Measurements from ENCODE around the gene BSCL2. TPM values are rescaled to one million over a fixed set of nuclear protein-coding genes. Genes with fewer than 3 reads are reported as not detected.

BSCL2 gene
- 87.7 and 115 TPM in 2 replicates for total RNA-seq (2014; rRNA removed; shearing (Covaris generic))

DNA sequence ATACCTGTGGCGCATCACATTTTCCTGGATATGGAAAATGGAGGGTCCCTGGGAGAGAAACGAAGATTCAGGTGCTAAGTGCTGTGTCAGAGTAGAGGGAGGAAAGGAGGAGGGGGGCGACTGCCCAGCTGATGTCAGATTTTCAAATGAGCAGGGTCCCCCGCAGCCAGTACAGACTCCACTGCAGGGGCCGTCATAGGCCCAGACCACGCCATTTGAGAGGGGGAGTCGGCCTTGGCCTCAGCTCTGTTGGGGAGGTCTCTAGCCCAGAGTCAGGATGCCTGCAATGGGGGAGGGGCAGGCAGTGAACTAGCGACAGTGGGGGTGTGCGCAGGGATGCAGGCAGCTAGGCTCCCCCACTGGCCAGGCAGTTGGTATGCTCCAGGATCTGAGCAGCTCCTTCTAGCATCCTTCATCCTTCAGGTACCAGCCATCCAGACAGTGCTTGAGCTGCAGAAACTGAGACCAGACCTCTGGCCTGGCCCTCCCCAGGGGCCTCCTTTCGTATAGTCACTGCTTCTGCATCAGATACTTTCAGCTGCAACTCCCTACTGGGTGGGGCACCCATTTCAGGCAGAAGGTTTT lies at the start of gene BSCL2, which contains the start of gene GNG3:
TSS of gene BSCL2 (minus strand) at position 148 of the 585 bp plus-strand sequence. CDS start 229 bp downstream, outside the sequence.
TSS of gene GNG3 (plus strand) at position 400 of the 585 bp plus-strand sequence. CDS start 620 bp downstream, outside the sequence.

DNA sequence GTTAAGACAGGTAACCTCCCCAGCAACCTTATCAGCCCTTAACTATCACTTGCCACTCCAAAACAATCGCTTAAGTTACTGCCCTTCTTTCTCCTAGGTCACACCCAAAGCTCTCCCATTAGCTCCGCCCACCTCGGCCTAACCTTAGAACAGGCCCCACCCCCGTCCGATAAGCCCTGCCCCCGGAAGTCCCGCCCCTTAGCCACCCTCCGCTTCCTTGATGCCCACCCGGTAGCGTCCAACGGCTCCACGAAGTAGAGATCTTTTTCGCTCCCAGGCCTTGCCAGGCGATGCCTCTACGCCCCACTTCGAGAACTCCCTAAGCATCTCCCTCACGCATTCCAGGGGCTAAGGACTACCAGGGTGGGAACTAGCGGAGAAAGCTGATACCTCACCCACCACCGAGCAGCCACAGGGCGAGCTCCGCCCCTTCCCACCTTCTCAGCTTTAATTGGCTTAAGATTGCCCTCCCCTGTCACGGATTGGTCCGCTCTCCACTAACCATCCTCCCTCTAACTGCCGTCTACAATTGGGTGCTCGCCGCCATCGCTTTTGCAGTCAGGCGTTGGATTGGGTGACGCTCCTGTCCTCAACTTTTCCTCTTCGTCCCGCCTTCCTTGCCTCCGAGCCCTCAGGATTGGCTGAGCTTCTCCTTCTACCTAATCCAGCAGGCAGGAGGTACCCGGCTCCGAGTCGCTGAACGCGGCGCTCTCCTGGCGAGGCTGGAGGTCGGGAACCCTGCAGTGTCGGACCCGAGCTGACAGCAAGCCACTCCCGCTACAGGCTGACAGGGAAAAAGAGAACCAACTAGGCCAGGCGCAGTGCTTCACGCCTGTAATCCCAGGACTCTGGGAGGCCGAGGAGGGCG lies 46.7 kb upstream of the BSCL2 start, which contains the start of gene ZBTB3:
TSS of gene ZBTB3 (minus strand) at position 425 of the 868 bp plus-strand sequence. CDS start 496 bp downstream, outside the sequence.

DNA sequence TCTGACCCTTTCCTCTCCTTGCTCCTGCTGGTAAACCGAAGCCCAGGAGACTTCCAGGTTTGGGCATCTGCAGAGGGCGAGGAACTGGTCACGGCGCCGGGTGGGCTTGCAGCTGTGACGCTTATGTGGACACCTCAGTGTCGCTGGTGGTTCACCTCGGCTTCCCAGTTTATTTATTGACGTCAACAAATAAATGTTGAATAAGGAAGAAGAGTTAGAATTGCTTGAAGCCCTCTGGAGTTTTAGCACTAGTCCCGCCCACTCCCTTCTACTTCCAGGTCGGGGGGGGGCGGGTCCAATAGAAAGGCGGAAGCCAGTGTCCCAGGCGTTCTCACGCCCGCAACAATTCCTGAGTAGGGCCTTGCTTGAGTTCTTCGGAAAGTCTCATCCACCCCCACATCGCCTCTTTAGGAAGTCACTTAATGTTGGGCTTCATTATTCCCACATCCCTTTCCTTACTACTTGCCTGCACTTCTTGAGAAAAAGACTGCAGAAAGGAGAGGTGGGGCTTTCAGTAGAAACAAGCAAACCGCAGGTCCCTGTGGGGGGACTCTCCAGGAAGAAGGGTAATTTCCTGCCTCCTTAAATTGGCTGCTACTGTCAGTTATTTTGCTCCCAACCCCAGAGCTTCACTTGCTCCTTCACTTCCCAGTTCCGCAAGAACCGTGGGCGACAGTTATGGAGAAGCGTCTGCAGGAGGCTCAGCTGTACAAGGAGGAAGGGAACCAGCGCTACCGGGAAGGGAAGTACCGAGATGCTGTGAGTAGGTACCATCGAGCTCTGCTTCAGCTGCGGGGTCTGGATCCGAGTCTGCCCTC lies 21.2 kb upstream of the BSCL2 start, which contains the start of gene TTC9C:
TSS of gene TTC9C (plus strand) at position 316 of the 818 bp plus-strand sequence. CDS start at position 679, 363 bp downstream.

DNA sequence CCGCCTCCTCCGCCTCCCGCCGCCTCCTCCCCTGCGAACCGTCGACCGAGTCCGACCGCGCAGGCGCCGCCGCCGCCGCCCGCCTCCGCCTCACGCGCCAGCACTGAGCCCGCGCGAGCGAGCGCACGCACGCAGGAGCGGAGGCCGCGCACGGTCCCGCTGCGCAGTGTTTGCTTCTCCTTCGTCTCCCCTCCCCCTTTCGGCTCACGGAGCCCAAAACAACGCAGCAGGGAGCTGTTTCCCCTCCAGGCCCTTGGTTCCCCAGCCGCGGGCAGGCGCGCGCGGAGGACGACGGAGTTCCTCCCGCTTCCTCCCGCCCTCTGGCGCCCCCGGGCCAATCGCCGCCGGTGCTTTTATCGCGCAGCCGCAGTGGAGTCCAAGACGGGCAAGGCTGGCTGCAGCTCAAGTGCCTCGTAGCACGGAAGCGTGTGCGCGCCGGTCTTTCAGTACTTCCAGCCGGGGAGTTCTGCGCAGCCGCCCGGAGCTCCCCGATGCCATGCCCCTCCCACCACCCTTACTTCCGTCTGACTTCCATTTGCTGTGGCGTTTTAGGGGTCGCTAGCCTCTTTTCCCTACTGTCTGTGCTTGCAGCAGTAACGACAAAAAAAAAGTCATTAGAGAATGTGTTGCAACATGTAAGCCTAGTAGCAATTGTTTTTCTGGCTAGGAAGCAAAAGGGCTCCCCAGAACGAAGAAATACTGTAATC lies 20.1 kb upstream of the BSCL2 start, which contains the start of gene HNRNPUL2:
TSS of gene HNRNPUL2 (minus strand) at position 293 of the 707 bp plus-strand sequence. CDS start 301 bp downstream, outside the sequence.

DNA sequence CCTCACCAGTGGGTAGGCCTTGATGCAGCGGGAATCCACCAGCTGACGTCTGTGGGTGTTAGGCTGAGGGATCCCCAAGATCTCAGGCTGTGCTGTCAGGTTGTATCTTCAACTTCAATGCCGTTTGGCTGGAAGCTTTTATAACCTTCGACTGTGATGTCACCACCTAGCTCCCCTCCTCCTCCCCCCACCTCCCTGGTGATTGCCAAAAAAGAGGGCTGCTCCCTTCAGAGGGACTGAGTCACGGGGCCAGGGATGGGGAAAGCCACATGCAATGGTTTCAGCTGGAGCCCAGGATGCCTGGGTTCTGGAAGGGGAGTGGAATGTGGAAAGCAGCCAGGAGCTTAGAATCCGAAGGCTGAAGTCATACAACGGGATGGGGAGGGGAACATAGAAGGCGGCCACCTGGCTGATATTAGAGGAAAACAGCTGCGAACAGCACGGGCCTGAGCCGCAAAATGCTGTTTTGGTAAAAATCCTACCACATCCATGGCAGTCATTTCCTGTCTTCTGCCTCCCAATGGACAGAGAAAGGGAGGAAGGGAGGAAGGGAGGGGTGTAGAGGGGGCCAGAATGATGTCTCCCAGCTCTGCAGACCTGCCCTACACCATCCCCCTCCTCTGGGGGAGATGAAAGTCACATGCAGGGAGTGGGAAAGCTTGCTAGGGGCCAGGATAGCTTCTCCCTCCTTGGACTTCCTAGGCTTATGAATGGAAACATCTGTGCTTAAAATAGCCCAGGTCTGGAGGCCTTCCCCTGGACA lies 17.6 kb downstream of the BSCL2 start, which contains the start of gene LRRN4CL:
TSS of gene LRRN4CL (minus strand) at position 110 of the 763 bp plus-strand sequence. CDS start 1,022 bp downstream, outside the sequence.

DNA sequence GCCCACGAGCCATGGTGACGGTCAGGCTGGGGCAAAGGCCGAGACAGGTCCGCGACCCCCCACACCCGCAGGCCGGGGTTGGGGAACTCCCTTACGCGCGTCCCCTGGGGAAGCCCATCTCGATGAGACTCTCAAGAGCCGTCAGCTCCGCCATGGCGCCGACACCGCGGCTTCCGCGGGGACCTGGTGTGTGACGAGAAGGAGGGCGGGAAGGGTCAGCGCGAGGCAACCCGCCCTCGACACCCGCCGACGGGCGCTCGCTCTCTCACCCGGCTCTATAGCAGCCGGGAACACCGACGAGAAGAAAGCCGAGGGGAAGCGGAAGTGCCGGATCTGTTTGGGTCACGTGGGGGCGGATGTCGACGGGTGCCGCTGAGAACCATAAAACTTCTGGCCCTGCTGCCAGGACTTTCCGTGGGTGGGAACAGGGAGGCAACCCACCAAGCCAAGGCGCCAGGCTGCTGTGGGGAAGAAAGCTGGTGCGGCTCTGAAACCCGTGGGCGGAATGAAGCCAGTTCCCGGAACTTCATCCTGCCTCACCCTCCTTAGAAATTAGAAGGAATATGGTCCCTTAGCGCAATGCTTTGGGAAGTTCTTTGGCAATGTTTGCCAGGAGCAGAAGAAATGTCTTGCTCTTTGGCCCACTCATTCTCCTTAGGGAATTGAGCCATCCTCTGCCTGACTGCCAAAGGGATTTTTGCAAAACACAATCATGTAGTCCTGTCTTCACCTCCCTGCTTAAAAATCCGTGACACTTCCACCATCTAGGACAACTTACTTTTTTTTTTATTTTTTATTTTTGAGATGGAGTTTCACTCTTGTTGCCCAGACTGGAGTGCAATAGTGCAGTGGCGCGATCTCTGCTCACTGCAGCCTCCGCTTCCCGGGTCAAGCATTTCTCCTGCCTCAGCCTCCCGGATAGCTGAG lies 28.2 kb downstream of the BSCL2 start, which contains the start of gene UBXN1:
TSS of gene UBXN1 (minus strand) at position 304 of the 927 bp plus-strand sequence. CDS start at position 154, 150 bp downstream.

DNA sequence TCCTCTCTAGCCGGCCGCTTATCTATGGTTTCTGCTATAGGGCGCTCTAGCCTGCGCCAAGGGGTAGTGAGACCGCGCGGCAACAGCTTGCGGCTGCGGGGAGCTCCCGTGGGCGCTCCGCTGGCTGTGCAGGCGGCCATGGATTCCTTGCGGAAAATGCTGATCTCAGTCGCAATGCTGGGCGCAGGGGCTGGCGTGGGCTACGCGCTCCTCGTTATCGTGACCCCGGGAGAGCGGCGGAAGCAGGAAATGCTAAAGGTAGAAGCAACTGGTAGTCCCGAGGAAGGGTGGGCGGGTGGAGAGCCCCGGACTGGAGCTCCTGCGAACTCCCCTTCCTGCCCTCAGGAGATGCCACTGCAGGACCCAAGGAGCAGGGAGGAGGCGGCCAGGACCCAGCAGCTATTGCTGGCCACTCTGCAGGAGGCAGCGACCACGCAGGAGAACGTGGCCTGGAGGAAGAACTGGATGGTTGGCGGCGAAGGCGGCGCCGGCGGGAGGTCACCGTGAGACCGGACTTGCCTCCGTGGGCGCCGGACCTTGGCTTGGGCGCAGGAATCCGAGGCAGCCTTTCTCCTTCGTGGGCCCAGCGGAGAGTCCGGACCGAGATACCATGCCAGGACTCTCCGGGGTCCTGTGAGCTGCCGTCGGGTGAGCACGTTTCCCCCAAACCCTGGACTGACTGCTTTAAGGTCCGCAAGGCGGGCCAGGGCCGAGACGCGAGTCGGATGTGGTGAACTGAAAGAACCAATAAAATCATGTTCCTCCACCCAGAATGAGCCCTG lies 35.4 kb downstream of the BSCL2 start, which contains the start of the genes LBHD1 and UQCC3:
TSS of gene LBHD1 (minus strand) at position 660 of the 782 bp plus-strand sequence. CDS start 2,236 bp downstream, outside the sequence.
TSS of gene UQCC3 (plus strand) at position 66 of the 782 bp plus-strand sequence. CDS start at position 139, 73 bp downstream.

DNA sequence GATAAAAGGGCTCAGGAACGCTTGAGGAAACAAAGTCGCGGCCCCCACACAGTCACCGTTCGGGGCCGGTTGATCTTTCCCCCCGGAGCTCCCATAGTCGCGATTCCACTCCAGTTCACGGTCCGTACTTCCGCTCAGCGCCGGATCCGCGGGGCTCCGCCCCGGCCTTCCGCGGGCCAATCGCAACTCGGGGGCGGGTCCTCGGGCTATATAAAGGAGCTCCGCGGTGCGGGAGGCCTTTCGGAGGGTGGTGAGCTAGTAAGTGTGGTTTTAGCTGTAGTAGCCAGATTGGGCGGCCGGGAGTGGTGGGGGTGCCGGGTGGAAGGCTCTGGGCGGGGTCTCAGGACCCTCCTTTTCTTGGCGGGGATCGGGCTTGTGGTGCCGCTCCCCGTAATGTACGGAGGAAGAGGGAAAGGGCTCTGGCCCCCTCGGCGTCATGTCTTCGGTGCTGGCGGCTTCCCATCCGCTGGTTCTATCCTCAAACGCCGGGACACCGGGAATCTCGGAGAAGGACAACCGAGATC lies 42.1 kb downstream of the BSCL2 start, which contains the start of the genes C11orf98 and CSKMT:
TSS of gene C11orf98 (minus strand) at position 136 of the 524 bp plus-strand sequence. CDS start at position 95, 41 bp downstream.
TSS of gene CSKMT (plus strand) at position 238 of the 524 bp plus-strand sequence. CDS start 568 bp downstream, outside the sequence.

DNA sequence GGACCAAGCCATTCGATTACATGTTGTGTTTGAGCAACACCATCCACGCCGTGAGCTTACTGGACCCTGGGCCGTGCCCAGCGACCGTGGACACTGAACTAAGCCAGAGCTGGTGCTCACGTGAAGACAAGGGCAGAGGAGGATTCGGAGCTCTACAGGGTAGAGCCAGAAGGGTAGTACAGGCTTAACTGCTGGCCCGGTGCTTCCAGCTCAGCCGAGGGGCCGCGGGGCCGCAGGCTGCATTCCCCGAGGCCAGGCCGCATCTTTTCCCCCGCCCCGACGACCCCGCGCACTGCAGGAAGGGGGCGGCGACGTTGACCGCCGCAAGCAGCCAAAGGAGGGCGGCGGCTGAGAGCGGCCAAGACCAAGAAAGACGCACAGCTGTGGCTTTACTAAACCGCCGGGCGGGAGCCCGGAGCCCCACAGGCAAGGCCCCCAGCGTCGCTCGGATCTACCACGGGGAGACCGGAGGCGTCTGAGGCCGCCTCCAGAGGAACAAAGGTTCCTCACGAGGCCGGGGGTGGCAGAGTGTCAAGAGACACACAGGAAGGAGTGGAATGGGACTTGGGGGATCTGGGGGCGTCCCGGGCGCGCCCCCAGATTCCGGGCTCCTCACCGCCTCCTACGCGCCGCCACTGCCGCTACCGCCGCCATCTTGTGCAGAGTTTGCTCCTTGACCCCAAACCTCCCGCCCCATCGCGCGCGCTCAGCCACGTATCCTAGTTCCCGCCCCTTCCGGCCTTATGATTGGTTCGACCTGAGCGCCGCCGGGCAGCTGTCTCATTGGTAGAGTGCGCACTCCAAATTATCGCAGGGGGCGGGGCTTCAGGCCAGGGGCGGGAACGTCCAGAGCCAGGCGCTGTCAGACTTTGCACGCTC lies 61.0 kb downstream of the BSCL2 start, which contains the start of gene GANAB:
TSS of gene GANAB (minus strand) at position 668 of the 879 bp plus-strand sequence. CDS start at position 654, 14 bp downstream.

Small RNA genes lying within 50 kb of the gene (small RNA-seq; reads per million reads assigned to genes)
- not detected for gene SNORA57

Other genes starting within 250 kb of the BSCL2 start
- gene AHNAK, start 160.6 kb downstream of the BSCL2 start, total RNA-seq (2014; rRNA removed; shearing (Covaris generic)) = 205 and 216 TPM in 2 replicates
- 2,191 and 2,371 TPM in 2 replicates for gene EEF1G, start 133.5 kb downstream of the BSCL2 start, total RNA-seq (2014; rRNA removed; shearing (Covaris generic))
- 18.9 and 28.1 TPM in 2 replicates for gene TUT1, start 115.9 kb downstream of the BSCL2 start, total RNA-seq (2014; rRNA removed; shearing (Covaris generic))
- 153 and 165 TPM in 2 replicates for gene MTA2, start 105.6 kb downstream of the BSCL2 start, total RNA-seq (2014; rRNA removed; shearing (Covaris generic))
- 41.0 and 43.7 TPM in 2 replicates for gene EML3, start 94.6 kb downstream of the BSCL2 start, total RNA-seq (2014; rRNA removed; shearing (Covaris generic))
- gene ROM1, start 94.2 kb downstream of the BSCL2 start, total RNA-seq (2014; rRNA removed; shearing (Covaris generic)) = 8.4 and 13.0 TPM in 2 replicates
- gene B3GAT3, start 85.4 kb downstream of the BSCL2 start, total RNA-seq (2014; rRNA removed; shearing (Covaris generic)) = 84.1 and 103 TPM in 2 replicates
- gene GANAB, start 60.8 kb downstream of the BSCL2 start, total RNA-seq (2014; rRNA removed; shearing (Covaris generic)) = 234 and 237 TPM in 2 replicates
- 21.1 and 24.6 TPM in 2 replicates for gene INTS5, start 54.1 kb downstream of the BSCL2 start, total RNA-seq (2014; rRNA removed; shearing (Covaris generic))
- 258 and 334 TPM in 2 replicates for gene C11orf98, start 42.2 kb downstream of the BSCL2 start, total RNA-seq (2014; rRNA removed; shearing (Covaris generic))
- gene CSKMT, start 42.1 kb downstream of the BSCL2 start, total RNA-seq (2014; rRNA removed; shearing (Covaris generic)) = 19.2 and 33.6 TPM in 2 replicates
- gene UQCC3, start 35.8 kb downstream of the BSCL2 start, total RNA-seq (2014; rRNA removed; shearing (Covaris generic)) = 27.7 and 35.5 TPM in 2 replicates
- gene LBHD1, start 35.2 kb downstream of the BSCL2 start, total RNA-seq (2014; rRNA removed; shearing (Covaris generic)) = 9.0 and 13.3 TPM in 2 replicates
- 306 and 324 TPM in 2 replicates for gene UBXN1, start 28.4 kb downstream of the BSCL2 start, total RNA-seq (2014; rRNA removed; shearing (Covaris generic))
- gene LRRN4CL, start 17.9 kb downstream of the BSCL2 start, total RNA-seq (2014; rRNA removed; shearing (Covaris generic)) = 0.21 and 0.23 TPM in 2 replicates
- gene GNG3, start 252 bp upstream of the BSCL2 start, total RNA-seq (2014; rRNA removed; shearing (Covaris generic)) = not detected in 2 replicates
- 13.6 and 14.1 TPM in 2 replicates for gene HNRNPUL2, start 20.0 kb upstream of the BSCL2 start, total RNA-seq (2014; rRNA removed; shearing (Covaris generic))
- gene TTC9C, start 21.1 kb upstream of the BSCL2 start, total RNA-seq (2014; rRNA removed; shearing (Covaris generic)) = 37.5 and 48.1 TPM in 2 replicates
- 5.0 and 6.7 TPM in 2 replicates for gene ZBTB3, start 46.7 kb upstream of the BSCL2 start, total RNA-seq (2014; rRNA removed; shearing (Covaris generic))
- 143 and 148 TPM in 2 replicates for gene POLR2G, start 54.2 kb upstream of the BSCL2 start, total RNA-seq (2014; rRNA removed; shearing (Covaris generic))
- gene TAF6L, start 64.0 kb upstream of the BSCL2 start, total RNA-seq (2014; rRNA removed; shearing (Covaris generic)) = 33.0 and 39.5 TPM in 2 replicates
- 61.4 and 91.5 TPM in 2 replicates for gene TMEM179B, start 80.0 kb upstream of the BSCL2 start, total RNA-seq (2014; rRNA removed; shearing (Covaris generic))
- 47.6 and 57.5 TPM in 2 replicates for gene TMEM223, start 84.6 kb upstream of the BSCL2 start, total RNA-seq (2014; rRNA removed; shearing (Covaris generic))
- 35.6 and 42.9 TPM in 2 replicates for gene NXF1, start 98.0 kb upstream of the BSCL2 start, total RNA-seq (2014; rRNA removed; shearing (Covaris generic))
- 33.8 and 38.8 TPM in 2 replicates for gene STX5, start 124.6 kb upstream of the BSCL2 start, total RNA-seq (2014; rRNA removed; shearing (Covaris generic))
- gene TEX54, start 125.4 kb upstream of the BSCL2 start, total RNA-seq (2014; rRNA removed; shearing (Covaris generic)) = 1.5 TPM in 1 of 2 replicates, not detected in the other
- 204 and 215 TPM in 2 replicates for gene WDR74, start 132.2 kb upstream of the BSCL2 start, total RNA-seq (2014; rRNA removed; shearing (Covaris generic))
- gene SLC3A2, start 173.5 kb upstream of the BSCL2 start, total RNA-seq (2014; rRNA removed; shearing (Covaris generic)) = 739 and 838 TPM in 2 replicates
- gene CHRM1, start 213.9 kb upstream of the BSCL2 start, total RNA-seq (2014; rRNA removed; shearing (Covaris generic)) = 0.30 and 0.56 TPM in 2 replicates